AG04449 (cell line): ENCODE data around the gene SMG6.

Experiments
- CTCF ChIA-PET: fragments of 350-600 bp; formaldehyde crosslinking; extraction: SDS; loops from one replicate; lab custom pipeline; 2021; ENCODE audit warnings: antibody characterized with exemption; lab: Yijun Ruan, JAX
- POLR2A ChIA-PET: fragments of 400-600, 350-600 bp; formaldehyde crosslinking; extraction: SDS; loops from one replicate; lab custom pipeline; 2020; ENCODE audit warnings: antibody characterized with exemption, inconsistent platforms; lab: Yijun Ruan, JAX
- DNase-seq: peaks from one replicate; pipeline ENCODE4 v3.0.0-alpha.2; 2010; ENCODE audit warnings: low read depth, low spot score
- H3K4me3 ChIP-seq: 2 replicates; pipeline ENCODE4 v1.5.1; 2011; ENCODE audit warnings: low read depth, mild to moderate bottlenecking, control low read depth, low read length
- TF ChIP-seq, protein P1 (sequence below): IDR thresholded peaks from one replicate; pipeline ENCODE4 v1.5.1; 2011; ENCODE audit warnings: mild to moderate bottlenecking, moderate library complexity, low read length, control low read depth, inconsistent platforms; ENCODE audit not compliant: insufficient read depth; ENCODE audit errors: missing control alignments

SMG6 gene

DNA sequence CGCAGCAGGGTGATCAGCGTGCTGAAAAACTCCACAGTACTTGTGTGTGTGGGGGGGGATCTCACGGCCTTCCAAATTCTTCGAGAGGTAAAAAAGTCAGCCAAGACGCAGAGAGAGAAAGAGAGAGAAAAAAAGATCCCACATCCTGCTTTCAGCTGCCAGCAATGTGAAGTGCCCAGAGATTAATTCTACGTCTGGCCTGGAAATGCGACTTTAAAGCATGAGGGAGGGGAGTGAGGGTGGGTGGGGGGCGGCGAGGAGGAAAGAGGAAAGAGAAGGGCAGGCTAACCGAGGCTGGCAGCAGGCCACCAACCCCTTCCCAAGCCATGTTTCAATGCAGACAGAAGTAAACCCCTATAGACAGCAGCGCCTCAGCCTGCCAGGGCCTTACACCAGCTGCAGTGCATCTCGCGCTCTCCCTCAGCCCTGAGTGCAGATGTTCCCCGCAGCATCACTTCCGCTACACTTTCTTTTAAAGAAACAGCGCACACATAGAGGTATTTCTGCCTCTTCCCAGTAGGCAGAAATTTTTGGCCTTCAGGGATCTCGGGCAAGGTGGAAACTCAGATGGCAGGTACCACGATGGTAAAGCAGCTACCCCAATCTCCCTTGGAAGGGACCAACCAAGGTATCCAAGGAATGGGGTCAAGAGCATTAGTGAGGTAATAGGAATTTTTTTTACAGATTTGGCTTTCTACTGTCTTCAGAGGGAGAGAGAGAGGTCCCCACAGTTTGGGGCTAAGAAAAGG, 87.8 kb downstream of the SMG6 start:
- POLR2A ChIA-PET: interaction anchor here (1.2 to 1.6 kb wide), 3 partner anchors 16 to 41 kb away, joined by 3 to 6 read pairs (median 4); no protein-coding TSS in a partner anchor
- CTCF ChIA-PET: interaction anchor here (3.1 to 12.4 kb wide), 2 partner anchors 15 to 159 kb away, joined by 9 to 101 read pairs; no protein-coding TSS in a partner anchor
- H3K4me3 ChIP-seq: peak overlapping the region; percentile 42
- no peak for DNase-seq
- TF ChIP-seq, protein P1, sequence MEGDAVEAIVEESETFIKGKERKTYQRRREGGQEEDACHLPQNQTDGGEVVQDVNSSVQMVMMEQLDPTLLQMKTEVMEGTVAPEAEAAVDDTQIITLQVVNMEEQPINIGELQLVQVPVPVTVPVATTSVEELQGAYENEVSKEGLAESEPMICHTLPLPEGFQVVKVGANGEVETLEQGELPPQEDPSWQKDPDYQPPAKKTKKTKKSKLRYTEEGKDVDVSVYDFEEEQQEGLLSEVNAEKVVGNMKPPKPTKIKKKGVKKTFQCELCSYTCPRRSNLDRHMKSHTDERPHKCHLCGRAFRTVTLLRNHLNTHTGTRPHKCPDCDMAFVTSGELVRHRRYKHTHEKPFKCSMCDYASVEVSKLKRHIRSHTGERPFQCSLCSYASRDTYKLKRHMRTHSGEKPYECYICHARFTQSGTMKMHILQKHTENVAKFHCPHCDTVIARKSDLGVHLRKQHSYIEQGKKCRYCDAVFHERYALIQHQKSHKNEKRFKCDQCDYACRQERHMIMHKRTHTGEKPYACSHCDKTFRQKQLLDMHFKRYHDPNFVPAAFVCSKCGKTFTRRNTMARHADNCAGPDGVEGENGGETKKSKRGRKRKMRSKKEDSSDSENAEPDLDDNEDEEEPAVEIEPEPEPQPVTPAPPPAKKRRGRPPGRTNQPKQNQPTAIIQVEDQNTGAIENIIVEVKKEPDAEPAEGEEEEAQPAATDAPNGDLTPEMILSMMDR: no peak

DNA sequence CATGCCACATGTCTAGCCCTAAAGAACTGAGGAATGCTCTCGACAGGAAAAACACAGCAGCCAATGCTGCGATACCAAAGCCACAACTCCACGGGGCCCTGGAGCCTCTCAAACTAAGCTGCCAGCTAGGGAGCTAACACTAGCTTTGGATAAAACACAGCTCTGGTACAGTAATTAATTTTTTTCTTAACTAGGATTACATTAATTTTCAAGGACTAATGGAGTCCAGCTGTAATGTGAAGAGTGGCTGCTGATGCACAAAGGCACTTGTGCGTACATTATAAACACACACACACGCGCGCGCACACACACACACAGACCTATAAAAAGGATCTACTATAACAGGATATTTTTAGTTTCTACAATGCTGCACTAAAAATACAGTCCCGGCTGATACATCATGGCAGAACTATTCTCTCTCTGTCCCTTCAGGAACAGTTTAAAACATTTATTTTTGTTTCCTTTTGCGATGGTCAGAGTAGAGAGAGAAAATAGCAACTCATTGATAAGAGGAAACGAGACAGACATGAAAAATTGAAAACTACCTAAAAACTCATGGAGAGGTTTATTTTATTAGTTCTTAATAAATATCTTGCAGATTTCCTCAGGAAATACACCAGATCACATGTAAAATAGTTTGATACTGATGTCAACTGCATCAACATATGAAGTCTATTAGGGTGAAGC, 88.5 kb downstream of the SMG6 start:
- DNase-seq: no peak

DNA sequence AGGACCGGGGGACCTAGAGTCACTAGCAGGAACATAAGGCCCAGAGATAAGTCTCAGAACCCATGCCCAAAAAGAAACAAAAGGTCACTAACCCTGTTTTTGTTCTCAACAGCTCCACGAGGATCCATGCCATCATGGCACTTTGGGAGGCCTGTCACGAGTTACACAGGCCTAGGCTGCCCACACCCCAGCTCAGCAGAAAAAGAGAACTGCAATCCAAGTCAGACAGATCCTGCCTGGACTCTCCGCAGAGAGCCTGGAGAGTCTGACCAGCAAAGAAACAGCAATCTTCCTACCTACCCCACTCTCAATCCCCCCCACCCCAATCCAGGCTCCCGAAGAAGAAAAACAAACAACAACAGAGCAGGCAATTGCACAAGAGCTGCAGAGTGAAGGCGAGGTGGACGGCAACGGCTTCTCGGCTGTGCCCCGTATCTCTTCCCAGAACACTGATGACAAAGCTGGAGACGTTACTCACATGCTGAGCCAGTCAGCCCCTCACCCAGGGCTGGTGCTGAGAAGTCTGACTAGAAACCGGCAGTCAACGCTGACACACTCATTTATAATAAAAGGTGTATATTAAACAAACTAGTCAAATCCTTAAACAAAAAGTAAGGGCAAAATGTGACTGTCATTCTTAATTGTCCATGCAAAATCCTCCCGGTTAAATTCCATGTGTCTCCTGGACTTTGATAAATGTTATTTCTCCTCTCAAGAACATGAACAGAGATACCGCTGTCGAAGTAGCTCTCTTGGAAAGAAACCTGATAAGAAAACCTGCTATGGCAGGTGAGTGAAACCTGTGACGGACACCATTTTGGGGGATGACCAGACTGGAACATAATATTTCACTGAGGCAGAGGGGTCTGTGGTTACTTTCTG, 89.3 kb downstream of the SMG6 start:
- peak overlapping the region; percentile 41 for H3K4me3 ChIP-seq
- ChIA-PET CTCF (interaction anchor here (0.6 to 12.4 kb wide), 15 partner anchors 10 to 160 kb away, joined by 3 to 101 read pairs (median 4); partner anchors contain the start of gene HIC1), POLR2A (interaction anchor here (0.8 to 3.1 kb wide), 12 partner anchors 15 to 160 kb away, joined by 3 to 13 read pairs (median 4); partner anchors contain the start of gene HIC1)
- TF ChIP-seq, protein P1: no peak
- DNase-seq: no peak

More for the DNA sequence above, 88.5 kb downstream of the SMG6 start:
- peak overlapping the region; percentile 41 for H3K4me3 ChIP-seq
- CTCF ChIA-PET: interaction anchor here (1.0 to 12.4 kb wide), 8 partner anchors 15 to 158 kb away, joined by 3 to 101 read pairs (median 6); no protein-coding TSS in a partner anchor
- TF ChIP-seq, protein P1: no peak
- POLR2A ChIA-PET: interaction anchor here (0.9 to 3.1 kb wide), 12 partner anchors 15 to 159 kb away, joined by 3 to 13 read pairs (median 5); no protein-coding TSS in a partner anchor

DNA sequence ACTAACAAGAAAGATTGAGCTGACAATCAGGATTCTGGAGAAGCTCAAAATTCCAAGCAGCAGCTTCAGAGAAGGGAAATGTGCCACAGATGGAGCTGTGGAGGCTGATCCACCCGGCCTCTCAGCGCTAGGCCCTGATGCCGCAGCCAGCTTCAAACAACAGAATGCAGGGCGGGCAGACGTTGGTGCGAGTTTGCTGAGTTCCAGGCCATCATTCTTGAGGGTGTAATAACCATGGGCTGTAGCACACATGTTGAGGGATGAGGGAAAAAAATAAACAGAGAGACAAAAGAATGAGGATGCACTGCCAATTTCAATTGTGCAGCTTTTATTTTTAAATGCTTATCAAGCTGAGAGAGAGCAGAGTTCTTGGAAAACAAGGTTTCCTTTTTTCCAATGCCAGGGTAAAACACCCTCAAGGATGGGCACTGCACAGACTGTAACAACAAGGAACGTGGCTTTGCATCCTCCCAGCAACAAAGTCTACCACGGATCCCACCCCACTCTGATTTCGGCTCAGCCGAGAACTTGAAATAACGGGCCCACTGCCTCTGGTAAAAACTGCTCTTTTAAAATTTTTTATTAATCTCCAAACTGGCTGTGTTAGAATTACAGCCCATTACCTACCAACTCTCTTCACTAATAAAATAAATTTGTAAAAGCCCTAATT, 90.2 kb downstream of the SMG6 start:
- no peak for DNase-seq
- POLR2A ChIA-PET: interaction anchor here (0.8 to 3.1 kb wide), 10 partner anchors 23 to 159 kb away, joined by 3 to 13 read pairs (median 6); partner anchors contain the start of gene HIC1
- TF ChIP-seq, protein P1: no peak
- CTCF ChIA-PET: interaction anchor here (1.0 to 12.4 kb wide), 12 partner anchors 9 to 159 kb away, joined by 3 to 101 read pairs (median 4); partner anchors contain the start of gene HIC1
- peak overlapping the region; percentile 41 for H3K4me3 ChIP-seq

DNA sequence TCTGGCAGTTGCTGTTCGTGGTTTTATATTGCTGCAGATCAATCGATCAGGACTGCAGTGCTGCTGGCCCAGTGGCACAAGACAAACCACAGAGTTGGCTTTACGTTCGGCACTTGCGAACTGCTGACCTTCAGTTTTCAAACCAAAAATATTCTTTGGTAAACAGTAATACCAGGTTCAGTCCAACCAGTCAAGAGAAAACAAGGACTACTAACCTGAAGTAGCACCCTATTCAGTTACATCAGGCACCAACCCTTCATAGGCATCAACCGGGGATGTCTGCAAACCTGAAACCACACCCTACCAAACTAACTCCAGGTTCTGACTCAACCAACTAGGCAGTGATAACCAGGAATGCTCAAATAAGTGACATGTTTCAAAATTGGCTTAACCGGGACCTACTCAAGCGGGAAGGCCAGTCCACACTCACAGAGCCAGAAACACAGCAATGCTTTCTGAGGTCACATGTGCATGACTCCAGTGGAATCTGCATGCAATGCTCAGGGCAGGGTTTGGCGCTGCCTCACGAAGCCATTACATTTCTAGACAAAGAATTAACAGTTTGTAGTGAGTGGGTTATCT, 91.1 kb downstream of the SMG6 start:
- ChIA-PET POLR2A (interaction anchor here (1.0 to 3.1 kb wide), 3 partner anchors 31 to 145 kb away, joined by 3 to 12 read pairs (median 11); no protein-coding TSS in a partner anchor), CTCF (interaction anchor here (0.7 to 12.4 kb wide), 7 partner anchors 8 to 158 kb away, joined by 3 to 101 read pairs (median 9); partner anchors contain the start of gene HIC1)
- TF ChIP-seq, protein P1: no peak
- H3K4me3 ChIP-seq: no peak overlapping the region
- no peak for DNase-seq
